Neural cell (in vitro differentiated cells): ENCODE data around the gene TGOLN2.

ENCODE experiments used
- CTCF ChIP-seq: fragments of 450-650 bp; IDR thresholded peaks from 2 replicates; pipeline ENCODE4 v1.5.1; 2014; ENCODE audit warnings: antibody characterized with exemption, mild to moderate bottlenecking, moderate library complexity; ENCODE audit not compliant: poor library complexity, severe bottlenecking
- EP300 ChIP-seq: fragments of 450-650 bp; conservative IDR thresholded peaks from 2 replicates; pipeline ENCODE4 v1.6.1; 2014; ENCODE audit warnings: antibody characterized with exemption, mild to moderate bottlenecking, moderate library complexity; ENCODE audit not compliant: poor library complexity, severe bottlenecking
- EZH2 ChIP-seq: fragments of 200-600, 300-800 bp; shearing (Covaris generic), sonication (generic); IDR thresholded peaks from 2 replicates; pipeline ENCODE4 v1.6.1; 2014; ENCODE audit warnings: antibody characterized with exemption, low read length, borderline replicate concordance, mild to moderate bottlenecking; ENCODE audit not compliant: insufficient read depth, poor library complexity, severe bottlenecking
- MXI1 ChIP-seq: fragments of 450-650 bp; conservative IDR thresholded peaks from 2 replicates; pipeline ENCODE4 v1.6.1; 2014; ENCODE audit warnings: antibody characterized with exemption, mild to moderate bottlenecking; ENCODE audit not compliant: poor library complexity, severe bottlenecking
- POLR2AphosphoS5 ChIP-seq: IDR thresholded peaks from 2 replicates; pipeline ENCODE4 v1.6.1; 2012
- RAD21 ChIP-seq: fragments of 450-650 bp; conservative IDR thresholded peaks from 2 replicates; pipeline ENCODE4 v1.6.1; 2014; ENCODE audit warnings: antibody characterized with exemption, mild to moderate bottlenecking, moderate library complexity
- REST ChIP-seq: IDR thresholded peaks from 2 replicates; pipeline ENCODE4 v1.6.1; 2012; ENCODE audit warnings: borderline replicate concordance
- SMC3 ChIP-seq: fragments of 450-650 bp; conservative IDR thresholded peaks from 2 replicates; pipeline ENCODE4 v1.6.1; 2014; ENCODE audit warnings: antibody characterized with exemption, mild to moderate bottlenecking, moderate library complexity; ENCODE audit not compliant: poor library complexity
- TAF1 ChIP-seq: IDR thresholded peaks from 2 replicates; pipeline ENCODE4 v1.6.1; 2012; ENCODE audit warnings: low read depth

- TF ChIP-seq CTCF (no peak), SMC3 (no peak), TAF1 (no peak), POLR2AphosphoS5 (no peak), REST (no peak), RAD21 (no peak), EZH2 (no peak), EP300 (no peak), MXI1 (no peak)
Observed at GRCh38 chr2:85278361-85278760, 49.4 kb downstream of the TGOLN2 start.
